HG02884 (cell line): ENCODE results near the gene ZFP36L2.

Experiments used
- ATAC-seq: cut with Tn5 transposase; IDR thresholded peaks from one replicate; pipeline ENCODE4 v1.9.1; 2021; ENCODE audit warnings: mild to moderate bottlenecking, moderate library complexity; ENCODE audit not compliant: unreplicated experiment

Gene ZFP36L2

GRCh38 chr2:43224571-43225092 is 1.8 kb downstream of the ZFP36L2 start:
- ATAC-seq, result no peak

- ATAC-seq, result no peak
Measured at GRCh38 chr2:43224131-43224570, 2.3 kb downstream of the ZFP36L2 start.

- no peak for ATAC-seq
Measured at GRCh38 chr2:43223521-43224001, 2.8 kb downstream of the ZFP36L2 start.

GRCh38 chr2:43222475-43223309 is 3.7 kb downstream of the ZFP36L2 start:
- ATAC-seq, result no peak

GRCh38 chr2:43221763-43222474 is 4.5 kb downstream of the ZFP36L2 start:
- ATAC-seq, result no peak

- no peak for ATAC-seq
Measured at GRCh38 chr2:43221124-43221762, 5.2 kb downstream of the ZFP36L2 start.

GRCh38 chr2:43220760-43221123 is 5.7 kb downstream of the ZFP36L2 start:
- ATAC-seq, result no peak

- no peak for ATAC-seq
Measured at GRCh38 chr2:43220229-43220751, 6.1 kb downstream of the ZFP36L2 start.

GRCh38 chr2:43219383-43220228 is 6.8 kb downstream of the ZFP36L2 start:
- peak; percentile 41 for ATAC-seq

GRCh38 chr2:43218702-43219382 is 7.6 kb downstream of the ZFP36L2 start:
- peak; percentile 33 for ATAC-seq

GRCh38 chr2:43218155-43218701 is 8.2 kb downstream of the ZFP36L2 start:
- no peak for ATAC-seq

GRCh38 chr2:43217228-43218154 is 8.9 kb downstream of the ZFP36L2 start:
- ATAC-seq, result no peak

- no peak for ATAC-seq
Measured at GRCh38 chr2:43216629-43217028, 9.8 kb downstream of the ZFP36L2 start.

- ATAC-seq, result no peak
Measured at GRCh38 chr2:43215673-43216255, 10.6 kb downstream of the ZFP36L2 start.

GRCh38 chr2:43214253-43214652 is 12.2 kb downstream of the ZFP36L2 start:
- no peak for ATAC-seq

GRCh38 chr2:43212931-43213330 is 13.5 kb downstream of the ZFP36L2 start:
- ATAC-seq, result no peak

GRCh38 chr2:43212216-43212835 is 14.1 kb downstream of the ZFP36L2 start:
- ATAC-seq, result no peak
